NCI-H446 treated with DMSO at 0.1 percent for 48 hours (cell line): ENCODE data around the gene TLR1.
"Not testable (repeated sequence)": the region's sequence is repeated elsewhere in the genome, so short reads cannot be mapped to it uniquely, and the experiment has no call there.

Experiments
- DNase-seq: peaks from one replicate; lab custom pipeline; 2025; lab: John Stamatoyannopoulos, UW

Gene TLR1

GRCh38 chr4:38774181-38774955, 30.2 kb downstream of the TLR1 start:
- no peak for DNase-seq

DNA sequence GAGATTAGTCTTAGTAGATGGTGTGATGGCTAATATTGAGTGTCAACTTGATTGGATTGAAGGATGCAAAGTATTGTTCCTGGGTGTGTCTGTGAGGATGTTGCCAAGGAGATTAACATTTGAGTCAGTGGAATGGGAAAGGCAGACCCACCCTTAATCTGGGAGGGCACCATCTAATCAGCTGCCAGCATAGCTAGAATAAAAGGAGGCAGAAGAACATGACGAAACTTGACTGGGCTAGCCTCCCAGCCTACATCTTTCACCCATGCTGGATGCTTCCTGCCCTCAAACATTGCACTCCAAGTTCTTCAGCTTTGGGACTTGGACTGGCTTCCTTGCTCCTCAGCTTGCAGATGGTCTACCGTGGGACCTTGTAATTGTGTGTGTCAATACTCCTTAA, 34.3 kb downstream of the TLR1 start:
- DNase-seq: not testable (repeated sequence)

DNA sequence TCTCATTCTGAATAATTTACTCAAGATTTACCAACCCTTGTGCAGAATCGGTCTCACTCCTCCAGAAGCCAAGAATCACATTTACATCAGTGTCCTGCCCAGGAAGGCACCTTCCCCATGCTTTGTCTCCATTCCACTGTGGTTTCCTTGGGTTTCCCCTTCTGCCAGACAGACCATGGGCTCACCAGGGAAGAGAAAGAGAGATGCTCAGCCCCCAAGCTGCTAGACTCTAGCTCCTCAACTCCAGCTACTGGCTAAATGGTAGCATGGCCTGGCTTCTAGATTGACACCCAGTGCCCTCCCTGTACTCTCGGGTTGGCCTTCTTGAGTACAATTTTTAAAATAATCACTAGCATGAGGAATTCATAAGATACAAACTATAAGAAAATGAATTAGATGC, 34.7 kb downstream of the TLR1 start:
- DNase-seq: no peak

- DNase-seq: no peak
Measured at GRCh38 chr4:38769441-38769840, 35.1 kb downstream of the TLR1 start.

DNA sequence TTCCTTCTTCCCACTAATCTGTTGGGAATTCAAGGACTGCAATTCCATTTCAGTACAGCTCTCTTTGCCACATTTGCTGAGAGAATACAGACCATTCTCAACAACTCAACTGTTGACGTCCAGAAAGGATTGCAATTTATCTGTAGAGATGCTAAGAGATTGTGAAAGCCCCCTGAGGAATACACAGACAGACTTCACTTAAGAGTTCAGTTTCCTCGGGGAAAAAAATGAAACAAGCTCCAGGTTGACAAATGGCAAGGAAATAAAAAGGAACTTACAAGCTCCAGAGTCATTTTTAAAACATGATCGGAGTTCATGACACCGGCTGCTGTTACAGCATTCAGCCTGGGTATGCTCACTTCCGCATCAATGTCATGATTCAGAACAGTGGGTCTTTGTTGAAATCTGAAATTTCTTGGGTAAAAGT, 35.6 kb downstream of the TLR1 start:
- no peak for DNase-seq

GRCh38 chr4:38766940-38767339, 37.7 kb downstream of the TLR1 start:
- DNase-seq: not testable (repeated sequence)

DNA sequence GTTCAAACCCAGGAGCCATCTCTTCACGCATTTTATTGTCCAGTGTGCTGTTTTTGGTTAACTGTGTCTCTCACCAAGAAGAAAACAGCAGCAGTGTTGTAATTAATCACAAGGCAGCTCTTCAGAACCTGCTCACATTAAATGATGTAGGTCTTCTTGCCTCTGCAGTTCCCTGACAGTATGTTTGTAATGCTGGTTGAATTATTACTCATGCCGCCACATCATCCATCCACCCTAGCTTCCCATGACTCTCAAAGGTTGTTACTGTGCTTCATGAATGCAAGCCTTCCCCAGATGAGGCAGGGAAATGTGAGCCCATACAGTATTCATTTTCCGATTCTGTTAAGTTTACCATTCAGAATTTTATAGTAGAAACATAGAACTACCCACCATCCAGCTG, 39.2 kb downstream of the TLR1 start:
- DNase-seq: no peak

DNA sequence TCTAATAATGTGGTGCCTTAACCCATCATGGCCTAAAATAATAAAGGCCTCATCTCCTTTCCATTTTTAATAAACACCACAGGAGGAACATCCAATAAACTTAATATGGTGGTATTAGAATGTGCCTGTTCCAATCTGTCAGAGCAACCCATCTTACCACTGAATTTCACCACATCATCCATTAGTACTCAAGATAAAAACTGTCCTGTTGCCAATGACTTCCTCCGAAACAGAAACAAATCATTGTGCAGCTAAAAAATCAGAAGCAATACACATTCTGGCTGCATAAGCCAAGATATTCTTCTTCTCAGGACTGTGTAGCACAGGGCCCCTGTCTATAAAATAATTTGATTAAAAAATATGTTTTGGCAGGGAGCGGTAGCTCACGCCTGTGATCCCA, 40.3 kb downstream of the TLR1 start:
- no peak for DNase-seq

DNA sequence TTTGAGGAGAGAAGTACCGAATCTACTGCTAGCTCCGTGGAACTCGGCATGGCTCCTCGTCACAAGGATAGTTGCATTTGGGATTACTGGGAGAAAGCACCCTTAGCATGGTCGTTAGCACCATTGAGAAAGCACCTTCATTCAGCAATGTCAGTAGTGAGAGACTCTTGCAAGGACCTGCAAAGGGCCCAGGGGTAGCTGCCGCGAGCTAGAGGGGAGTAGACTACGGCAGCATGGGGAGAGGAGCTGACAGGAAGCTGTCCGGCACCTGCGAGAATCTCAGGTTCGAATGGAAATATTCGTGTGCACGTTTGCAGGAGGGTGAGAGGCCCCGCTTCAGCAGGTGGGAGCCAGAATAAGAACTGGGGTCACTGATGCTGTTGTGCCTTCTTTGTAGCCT, 42.0 kb downstream of the TLR1 start:
- DNase-seq: no peak

GRCh38 chr4:38759790-38760122, 44.8 kb downstream of the TLR1 start:
- DNase-seq: no peak

DNA sequence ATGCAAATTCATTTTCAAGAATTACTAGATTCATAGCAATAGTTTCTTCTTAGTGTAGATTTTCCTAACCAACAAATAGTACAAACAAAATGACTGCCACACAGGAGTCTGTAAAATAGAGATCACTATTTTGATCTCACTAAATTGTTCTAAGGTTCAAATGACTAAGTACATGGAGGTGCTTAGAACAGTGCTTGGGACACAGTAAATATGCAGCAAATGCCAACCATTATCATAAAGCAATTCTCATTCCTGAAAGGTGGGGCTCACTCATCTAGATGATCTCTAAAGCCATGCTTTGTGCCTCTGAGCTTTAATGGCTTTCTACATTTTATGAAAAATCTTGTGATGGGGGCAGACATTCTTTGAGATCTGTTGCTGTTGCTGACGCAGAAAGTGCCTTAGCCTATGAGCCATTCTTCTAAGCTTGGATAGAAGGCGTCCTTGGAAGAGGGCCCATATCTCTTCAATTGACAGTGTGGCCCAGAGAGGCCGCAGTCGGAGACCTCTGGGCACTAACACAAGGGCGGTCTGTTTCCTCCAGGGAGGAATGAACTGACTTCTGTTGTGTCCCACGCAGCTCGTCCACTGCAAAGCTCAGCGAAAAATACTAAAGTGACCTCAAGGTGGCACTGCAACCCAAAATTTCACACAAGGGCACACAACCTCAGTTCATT, 45.3 kb downstream of the TLR1 start:
- DNase-seq: no peak

DNA sequence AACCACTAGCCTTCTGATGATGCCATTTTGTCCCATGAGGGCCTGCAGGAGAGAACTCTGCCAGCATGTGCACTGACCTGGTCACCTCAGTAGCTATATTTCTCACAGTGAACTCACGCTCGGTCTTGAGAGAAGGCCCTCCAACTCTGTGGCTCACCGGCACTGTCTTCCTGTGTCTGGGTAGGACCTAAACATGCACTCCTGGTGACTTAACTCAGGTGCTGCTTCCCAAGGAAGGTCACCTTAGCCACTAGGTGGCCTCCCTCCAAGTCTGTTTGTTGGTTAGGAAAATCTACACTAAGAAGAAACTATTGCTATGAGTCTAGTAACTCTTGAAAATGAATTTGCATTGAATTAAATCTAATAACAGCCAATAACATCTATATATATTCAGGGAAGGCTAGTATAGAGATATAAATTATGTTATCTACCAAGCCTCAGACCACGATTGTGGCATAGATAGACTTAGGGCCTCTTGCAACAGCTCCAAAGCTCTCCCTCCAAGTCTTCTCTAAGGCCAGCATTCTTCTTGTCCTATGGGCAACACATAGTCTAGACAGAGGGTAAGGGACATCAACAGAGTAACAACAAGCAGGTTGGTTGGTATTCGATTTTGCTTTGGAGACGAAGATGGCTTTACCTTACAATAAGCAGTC, 46.5 kb downstream of the TLR1 start:
- DNase-seq: no peak

DNA sequence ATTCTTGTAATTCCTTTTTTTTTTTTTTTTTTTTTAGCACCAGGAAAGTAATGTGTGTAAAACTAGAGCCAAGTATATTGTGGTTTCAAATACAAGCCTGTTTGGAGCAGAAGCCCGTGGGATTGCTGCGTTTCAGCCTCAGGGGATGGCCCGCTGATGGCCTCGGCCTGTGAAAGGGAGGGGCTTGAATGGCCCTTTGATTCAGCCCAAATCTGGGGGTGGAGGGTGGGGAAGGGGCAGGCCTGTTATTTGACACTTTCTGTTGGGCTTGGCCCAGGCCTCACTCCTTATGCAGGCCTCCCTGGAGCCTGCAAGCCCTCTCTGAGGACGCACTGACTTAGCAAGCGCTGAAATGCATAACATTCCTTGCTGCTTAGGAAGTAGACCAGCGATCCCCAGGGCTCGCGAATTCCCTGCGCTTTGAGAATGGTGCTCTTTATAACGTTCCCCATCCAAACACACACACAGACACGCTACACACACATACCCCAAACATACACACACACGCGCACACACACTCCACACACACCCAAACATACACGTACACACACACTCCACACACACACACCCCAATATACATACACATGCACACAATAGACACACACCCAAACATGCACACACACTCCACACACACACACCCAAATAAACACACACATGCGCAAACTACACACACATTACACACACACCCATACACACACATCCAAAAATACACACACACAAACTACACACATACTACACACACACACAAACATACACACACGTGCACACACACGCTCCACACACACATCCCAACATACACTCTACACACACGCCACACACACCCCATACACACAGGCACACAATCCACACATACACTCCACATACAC, 51.4 kb downstream of the TLR1 start:
- DNase-seq: no peak

DNA sequence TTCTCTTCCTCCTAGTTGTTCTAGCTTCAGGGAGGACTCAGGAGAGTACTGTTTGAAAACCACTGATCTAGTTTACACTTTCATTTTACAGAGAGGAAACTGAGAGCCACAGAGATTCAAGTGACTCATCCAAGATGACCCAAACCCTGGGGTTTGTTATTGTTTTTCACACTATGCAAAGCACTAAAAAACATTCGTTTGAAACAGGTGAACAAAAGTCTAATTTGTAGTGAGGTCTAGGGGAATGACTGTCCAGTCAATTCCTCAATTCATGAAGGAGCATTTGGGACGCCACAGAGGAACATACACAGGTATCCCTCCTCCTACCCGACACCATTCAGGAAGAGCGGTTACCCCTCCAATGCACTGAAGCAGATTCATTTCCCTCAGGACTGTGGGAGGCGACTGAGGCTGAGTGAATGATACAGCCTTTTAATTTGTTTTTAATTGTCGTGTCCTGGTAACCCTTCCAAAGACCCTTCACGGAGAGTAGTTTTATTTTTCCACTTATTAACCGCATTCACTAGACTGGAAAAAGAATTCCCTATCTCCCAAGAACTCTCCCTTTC, 52.1 kb downstream of the TLR1 start:
- no peak for DNase-seq

DNA sequence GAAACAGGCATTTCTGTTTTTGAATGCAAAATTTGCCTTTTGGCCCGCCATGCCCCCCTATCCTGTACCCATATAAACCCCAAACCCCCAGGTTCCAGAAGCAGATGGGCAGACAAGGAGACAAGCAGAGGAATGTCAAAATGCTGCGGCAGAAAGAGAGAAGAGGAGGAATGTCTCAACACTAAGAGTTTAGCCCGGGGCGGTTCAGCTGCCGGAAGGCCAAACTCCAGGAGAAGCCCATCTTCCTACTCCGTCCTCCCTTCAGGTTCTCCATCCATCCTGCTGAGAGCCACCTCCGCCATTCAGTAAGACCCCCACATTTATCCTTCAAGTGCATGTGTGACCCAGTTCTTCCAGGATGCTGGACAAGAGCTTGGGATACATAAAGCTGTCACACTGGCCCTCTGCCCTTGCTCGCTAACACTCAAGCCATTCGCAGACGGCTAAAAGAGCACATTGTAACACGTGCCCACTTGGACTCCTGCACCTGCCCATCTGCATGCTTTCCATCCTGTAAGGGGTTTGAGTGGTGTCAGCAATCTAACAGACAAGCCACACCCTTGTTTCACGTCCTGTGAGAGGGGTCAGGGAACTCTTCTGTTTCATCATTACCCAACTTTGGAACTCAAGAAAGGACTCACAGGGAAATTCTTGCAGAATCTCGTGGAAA, 53.1 kb downstream of the TLR1 start:
- no peak for DNase-seq

DNA sequence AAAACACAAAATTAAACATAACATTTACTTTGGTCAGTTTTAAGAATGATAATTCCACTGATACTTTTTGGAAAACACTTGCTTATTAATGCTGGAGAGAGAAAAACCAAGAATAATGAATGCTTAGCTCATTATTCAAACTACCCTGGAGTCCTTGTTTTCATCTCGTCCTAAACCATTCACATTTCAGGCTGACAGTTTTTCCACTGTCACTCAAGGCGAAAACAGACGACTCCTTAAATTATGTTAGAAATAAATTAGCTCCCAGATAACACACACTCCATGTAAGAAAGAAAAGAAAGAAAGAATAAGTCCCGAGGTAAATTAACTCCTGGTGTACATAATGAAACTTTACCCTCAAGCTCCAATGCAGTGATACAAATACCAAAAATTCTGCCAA, 55.3 kb downstream of the TLR1 start:
- DNase-seq: no peak

DNA sequence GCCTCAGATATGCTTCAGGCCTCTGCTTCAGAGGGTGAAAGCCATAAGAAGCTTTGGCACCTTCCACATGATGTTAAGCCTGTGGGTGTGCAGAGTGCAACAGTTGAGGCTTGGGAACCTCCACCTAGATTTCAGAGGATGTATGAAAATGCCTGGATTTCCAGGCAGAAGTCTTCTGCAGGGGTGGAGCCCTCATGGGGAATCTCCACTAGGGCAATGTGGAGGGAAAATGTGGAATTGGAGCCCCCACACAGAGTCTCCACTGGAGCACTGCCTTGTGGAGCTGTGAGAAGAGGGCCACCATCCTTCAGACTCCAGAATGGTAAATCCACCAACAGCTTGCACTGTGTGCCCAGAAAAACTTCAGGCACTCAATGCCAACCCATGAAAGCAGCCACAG, 57.0 kb downstream of the TLR1 start:
- DNase-seq: no peak
